ENCODE measurements around the gene TSKU.

The TSKU gene, protein sequence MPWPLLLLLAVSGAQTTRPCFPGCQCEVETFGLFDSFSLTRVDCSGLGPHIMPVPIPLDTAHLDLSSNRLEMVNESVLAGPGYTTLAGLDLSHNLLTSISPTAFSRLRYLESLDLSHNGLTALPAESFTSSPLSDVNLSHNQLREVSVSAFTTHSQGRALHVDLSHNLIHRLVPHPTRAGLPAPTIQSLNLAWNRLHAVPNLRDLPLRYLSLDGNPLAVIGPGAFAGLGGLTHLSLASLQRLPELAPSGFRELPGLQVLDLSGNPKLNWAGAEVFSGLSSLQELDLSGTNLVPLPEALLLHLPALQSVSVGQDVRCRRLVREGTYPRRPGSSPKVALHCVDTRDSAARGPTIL

DNA sequence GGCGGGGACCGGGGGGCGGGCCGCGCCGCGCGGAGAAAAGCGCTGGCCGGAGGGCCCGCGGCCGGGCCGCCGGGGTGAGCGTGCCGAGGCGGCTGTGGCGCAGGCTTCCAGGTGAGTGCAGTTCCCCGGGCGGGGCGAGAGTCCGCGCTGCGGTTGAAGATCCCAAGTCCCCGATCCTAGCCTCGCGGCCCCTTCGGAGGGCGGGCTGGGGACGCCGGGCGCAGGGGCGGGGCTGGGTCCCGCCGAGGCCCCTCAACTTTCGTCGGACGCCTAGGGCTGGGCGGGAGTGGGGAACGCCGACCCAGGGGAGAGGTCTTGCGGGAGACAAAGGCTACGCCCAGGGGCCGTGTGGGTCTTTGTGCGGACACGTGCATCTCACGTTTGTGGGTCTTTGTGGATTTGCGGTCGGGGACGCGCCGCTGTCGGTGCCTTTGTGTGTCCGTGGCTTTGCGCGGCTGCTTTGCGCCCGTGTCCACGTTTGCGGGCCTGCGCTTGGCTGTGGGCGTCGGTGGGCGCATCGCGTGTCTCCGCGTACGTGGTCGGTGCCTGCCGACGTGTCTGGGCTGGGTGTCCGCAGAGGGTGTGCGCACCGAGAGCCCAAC, at the start of gene TSKU:
Gene TSKU, plus strand, starts transcription at position 63 of the 602 bp plus-strand sequence. CDS start 12,261 bp downstream, outside the sequence.
- DNase-seq (ENCODE audit: low read depth): no peak

DNA sequence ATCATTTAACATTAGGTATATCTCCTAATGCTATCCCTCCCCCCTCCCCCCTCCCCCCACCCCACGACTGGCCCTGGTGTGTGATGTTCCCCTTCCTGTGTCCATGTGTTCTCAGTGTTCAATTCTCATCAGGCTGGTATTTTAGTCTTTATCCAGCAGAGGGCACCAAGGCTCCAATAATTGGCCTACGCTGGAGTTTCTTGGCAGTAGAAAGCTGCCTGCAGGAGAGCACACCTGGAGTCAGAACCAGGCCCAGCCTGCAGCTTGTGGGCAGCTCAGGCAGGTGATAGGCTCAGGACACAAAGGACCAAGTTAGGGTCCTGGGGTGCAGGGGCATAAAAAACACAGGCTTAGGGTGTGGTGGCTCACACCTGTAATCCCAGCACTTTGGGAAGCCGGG, 49.2 kb upstream of the TSKU start:
- DNase-seq (ENCODE audit: low read depth): peak; percentile 5

DNA sequence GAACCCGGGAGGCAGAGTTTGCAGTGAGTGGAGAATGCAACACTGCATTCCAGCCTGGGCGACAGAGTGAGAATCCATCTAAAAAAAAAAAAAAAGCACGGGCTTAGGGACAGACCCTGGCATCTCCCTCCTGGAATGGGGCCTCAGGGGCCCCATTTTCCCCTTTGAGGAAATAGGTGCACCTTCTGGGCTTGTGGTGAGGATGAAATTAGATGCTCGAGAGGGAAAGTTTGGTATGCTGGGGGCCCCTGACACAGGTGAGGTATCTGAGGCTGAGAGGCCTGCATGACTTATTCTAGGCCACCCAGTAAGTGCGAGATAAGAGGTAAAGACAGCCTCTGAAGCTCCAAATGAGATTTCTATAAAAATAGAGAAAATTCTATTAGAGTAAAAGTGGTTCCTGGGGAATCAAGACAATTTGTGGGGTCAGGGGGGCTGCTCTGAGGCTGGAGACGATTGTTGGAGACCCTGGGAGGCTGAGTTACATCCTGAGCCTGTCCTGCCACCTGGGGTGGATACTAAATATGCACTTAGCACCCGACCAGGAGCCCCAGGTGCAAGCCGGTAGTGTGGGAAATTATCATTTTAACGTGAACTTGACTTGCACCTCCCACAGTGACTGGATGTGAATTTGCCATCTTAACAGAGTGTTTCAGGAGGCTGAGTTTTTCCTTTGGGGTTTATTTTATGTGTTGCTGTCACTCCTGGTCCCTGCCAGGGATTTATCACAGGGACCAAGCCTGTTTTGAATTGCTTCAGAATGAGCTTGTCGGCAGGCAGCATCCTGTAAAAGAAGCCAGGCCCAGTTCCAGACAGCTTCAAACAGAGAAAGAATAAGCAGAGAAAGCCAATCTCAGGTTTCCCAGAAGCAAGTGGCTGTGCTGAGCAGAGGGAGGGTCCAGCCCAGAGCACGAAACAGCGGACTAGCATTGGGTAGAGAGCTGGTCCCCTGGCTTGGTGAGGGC, 48.4 kb upstream of the TSKU start:
- DNase-seq (ENCODE audit: low read depth): no peak

DNA sequence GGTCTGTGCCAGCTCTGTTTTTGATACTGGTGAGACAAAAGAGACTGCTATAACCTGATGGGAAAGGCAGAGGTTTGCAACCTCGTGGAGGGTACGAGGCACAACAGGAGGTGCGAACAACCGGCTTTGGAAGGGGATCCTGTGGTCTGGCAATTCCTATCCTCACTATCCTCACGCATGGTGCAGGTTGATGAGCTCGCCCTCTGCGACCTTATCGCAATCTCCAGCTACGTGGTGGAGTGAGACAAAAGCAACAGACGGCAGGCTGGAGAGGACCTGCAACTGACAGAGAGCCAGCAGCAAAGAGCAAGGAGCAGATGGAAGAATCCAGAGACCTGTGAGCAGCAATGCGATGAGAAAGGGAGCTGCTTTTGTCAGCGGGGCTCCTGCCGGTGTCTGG, 47.3 kb upstream of the TSKU start:
- no peak for DNase-seq (ENCODE audit: low read depth)

DNA sequence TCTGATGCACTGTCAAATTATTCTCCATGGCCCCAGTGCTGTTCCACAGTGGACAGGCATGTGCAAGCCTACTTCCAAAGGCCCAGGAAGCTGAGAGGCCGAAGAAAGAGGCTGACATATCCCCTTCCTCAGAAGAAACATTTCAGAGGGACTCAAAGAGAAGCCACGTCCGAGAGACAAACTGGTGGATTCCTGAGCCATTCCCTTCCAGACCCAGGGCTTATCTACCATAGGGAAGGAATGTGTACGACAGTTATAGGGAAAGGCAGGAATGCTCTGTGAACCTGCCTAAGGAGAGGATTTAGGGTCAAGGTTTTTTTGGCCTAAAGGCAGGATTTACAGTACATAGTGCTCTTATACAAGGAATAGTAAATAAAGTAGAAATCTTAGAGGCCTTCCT, 46.9 kb upstream of the TSKU start:
- no peak for DNase-seq (ENCODE audit: low read depth)

DNA sequence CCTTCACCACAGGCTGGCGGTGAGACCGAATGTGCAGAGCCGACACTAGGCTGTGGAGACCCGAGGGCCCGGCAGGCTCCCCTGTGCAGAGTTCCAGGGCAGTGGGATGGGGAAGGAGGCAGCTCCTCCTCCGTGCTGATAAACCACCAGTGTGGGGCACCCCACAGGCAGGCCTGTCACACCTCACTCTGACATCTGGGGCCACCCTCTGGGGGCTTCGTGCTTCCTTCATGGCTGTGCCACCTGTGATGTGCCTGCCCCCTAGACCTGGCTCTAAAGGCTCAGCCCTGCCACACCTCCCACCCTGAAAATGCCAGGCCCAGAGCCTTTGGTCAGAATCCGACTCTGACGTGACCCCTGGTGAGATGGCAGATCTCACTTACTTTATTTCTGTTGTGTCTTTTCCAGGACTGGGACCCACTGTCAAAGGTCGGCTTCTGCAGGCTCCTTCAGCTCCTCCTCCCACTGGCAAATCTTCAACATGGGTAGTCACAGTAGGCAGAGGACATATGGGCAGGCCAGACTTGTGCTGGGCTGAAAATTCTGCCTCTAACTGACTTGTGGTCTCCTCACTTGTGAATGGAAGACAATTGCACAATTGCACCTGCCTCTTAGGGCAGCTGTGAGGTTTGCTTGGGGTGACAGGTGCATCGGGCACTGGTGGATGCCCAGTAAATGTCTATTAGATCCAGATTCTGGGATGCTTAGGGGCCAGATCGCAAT, 46.2 kb upstream of the TSKU start:
- no peak for DNase-seq (ENCODE audit: low read depth)

DNA sequence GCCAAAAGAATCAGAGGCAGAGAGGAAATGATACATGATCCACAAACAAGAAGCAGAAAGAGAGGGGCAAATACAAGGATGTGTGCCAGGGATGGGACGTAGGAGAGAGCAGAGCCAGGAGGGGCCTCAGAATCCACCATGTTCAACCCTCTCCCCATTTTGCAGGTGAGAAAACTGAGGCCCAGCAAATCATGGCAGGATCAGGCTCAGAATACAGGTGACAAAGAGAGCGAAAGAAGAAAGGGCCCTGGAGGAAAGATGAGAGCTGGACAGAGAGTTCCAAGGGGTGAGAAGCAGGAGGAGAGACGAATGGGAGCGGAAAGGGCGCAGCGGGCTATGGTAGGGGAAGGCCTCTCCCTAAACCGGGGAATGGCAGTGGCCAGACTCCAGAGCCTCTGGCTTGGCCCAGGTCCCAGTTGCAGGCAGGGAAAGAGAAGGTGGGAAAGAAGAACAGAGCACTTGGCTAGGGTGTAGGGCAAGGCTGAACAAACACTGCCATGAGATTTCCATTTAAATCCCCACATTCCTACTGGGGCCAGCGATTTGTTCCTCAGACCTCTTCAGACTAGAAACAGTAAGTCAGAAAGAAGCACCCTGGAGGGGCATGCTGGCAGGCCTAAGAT, 44.4 kb upstream of the TSKU start:
- no peak for DNase-seq (ENCODE audit: low read depth)

DNA sequence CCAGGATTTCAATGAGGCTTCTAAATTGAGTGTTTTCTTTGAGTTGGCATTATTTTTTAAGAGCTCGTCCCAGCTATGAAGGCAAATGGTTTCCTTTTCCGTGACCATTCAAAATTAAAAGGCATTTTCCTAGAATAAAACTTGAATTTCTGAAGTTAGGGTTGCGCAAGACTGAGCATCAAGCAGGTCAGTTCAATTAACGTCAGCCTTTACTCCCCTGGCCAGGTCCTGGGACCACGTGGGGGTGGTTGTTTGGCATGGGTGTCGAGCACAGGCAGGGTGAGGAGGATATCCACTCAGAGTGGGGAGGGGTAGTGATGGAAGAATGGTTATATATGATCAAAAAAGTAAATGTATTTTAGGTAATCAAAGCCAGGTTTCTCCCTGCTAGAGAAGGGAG, 43.4 kb upstream of the TSKU start:
- no peak for DNase-seq (ENCODE audit: low read depth)

DNA sequence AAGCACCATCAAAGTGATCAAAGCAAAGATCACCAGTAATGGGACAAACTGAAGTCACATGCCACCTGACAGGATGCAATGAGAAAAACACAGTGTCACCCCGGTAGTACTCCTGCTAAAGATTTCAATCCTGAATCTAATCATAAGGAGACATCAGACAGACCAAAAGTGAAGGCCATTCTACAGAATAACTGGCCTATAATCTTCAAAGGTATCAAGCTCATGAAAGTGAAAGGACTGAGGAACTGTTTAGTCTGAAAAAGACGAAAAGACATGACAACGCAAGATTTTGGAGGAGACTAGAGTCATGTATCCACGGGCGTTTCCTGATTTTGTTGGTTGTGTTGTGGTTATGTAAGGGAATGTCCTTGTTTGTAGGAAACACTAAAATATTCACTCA, 42.4 kb upstream of the TSKU start:
- no peak for DNase-seq (ENCODE audit: low read depth)

DNA sequence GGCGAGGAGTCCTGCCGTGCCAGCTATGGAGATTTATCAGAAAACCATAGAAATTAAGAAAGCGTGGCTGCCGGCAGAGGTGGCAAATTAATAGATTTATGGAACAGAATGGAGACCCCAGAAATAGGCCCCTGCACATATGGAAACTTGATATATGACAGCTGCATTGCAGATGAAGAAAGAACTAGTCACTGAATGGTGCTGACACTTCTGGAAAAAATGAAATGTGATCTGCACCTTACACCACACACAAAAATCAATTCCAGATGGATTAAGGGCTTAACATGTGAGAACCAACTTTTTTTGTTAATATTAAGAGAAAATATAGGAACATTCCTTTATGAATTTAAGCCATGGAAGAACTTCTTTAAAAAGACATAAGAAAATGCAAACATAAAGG, 40.3 kb upstream of the TSKU start:
- DNase-seq (ENCODE audit: low read depth): no peak

DNA sequence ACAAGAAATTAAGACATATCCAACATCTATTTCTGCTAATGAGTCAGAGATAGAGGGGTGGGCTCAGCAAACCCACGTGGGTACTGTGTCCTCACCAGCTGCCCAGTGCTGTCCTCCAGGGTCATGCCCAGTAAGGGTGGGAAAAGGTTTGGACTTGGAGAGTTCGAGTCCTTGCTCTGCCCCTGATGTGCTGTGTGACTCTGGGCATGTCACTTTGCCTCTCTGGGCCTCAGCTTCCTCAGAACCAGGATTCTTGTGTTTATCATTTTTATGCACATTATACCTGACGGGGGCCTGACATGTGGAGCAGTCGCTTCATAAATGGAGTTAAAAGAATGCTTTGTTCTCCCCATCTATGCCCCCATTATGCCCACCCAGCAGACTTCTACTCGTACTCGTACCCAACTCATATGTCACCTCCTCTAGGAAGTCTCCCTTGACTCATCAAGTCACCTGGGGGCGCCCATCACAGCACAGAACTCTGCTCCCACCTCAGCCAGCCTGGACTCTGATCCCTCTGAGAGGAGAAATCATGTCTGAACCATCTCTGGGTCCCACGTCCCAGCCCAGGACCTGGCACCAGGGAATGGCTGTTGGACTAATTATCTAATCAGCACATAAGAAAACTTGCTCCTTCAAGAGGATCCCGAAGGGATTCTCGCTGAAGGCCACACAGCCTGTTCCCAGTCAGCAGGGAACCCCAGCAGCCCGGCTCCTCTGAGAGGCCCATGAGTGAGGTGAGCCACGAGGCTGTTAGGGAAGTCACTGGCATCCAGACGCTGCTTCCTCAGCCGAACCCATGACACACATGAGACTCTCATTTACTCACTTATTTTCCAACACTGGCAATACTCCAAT, 38.7 kb upstream of the TSKU start:
- DNase-seq (ENCODE audit: low read depth): no peak

DNA sequence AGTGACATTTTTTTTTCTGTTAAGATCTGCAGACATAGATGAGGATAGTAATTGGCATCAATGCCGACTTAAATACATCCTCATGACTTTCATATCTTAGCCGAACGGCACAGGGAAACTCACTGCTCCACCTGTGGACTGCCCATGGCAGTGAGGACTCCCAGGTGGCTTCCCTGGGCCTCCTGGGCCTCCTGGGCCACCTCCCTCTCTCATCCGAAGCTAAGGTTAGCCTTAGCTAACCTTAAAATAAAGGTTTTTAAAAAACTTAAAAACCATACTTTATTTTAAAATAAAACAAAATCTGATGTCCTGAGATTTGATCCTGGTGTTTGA, 38.1 kb upstream of the TSKU start:
- no peak for DNase-seq (ENCODE audit: low read depth)

DNA sequence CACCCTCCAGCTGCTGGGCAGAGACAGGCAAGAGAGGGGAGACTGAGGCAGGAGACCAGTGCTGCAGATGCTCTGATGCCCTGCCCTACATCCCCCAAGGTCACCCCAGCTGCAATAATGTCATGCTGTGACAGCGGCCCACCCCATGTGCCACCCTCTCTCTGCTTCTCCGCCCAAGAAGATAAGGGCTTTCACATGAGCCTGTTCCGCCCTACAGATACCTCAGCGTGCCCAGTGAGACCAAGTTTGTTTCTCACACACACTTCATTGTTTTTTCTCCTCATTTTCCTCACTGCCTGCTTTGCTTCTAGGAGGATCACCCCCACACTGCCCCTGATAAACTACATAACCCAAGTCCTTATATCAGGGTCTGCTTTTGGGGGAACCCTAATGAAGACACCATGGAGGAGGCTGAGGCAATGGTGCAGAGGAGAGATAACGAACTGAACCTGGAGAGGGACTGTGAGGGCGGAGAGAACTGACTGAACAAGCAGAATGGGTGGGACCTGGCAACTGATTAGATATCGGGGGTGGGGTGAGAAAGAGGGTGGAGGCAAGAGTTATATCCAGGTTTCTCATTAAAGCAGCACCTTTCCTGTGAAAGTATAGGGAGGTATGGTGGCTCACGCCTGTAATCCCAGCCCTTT, 37.5 kb upstream of the TSKU start:
- no peak for DNase-seq (ENCODE audit: low read depth)

DNA sequence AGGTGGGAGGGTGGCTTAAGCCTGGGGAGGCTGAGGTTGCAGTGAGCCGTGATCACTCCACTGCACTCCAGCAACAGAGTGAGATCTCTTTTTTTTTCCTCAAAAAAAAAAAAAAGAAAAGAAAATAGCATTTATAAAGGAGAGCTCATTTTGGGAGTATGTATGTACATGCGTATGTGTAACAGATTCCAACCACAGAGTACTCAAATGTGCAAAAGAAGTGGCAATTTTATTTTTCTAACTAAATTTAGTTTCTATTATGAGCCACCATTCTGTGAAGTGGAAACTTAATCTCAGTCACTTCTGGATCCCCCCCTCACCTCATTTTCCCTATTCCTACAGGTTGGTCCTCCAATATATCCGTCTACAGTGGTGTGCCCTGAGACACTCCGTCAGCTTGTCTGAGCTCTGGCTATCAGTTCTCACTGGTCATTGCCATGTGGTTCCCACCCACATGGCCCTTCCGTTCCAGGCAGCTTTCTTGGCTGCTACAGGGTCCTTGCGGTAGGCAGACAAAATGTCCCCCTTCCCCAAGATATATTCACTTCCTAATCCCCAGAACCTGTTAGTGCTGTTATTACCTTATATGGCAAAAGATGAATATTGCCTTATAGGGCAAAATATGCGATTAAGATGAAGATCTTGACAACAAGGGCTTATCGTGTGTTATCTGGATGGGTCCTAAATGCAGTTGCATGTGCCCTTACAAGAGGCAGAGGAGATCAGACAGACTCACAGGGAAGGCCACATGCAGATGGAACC, 35.8 kb upstream of the TSKU start:
- no peak for DNase-seq (ENCODE audit: low read depth)

DNA sequence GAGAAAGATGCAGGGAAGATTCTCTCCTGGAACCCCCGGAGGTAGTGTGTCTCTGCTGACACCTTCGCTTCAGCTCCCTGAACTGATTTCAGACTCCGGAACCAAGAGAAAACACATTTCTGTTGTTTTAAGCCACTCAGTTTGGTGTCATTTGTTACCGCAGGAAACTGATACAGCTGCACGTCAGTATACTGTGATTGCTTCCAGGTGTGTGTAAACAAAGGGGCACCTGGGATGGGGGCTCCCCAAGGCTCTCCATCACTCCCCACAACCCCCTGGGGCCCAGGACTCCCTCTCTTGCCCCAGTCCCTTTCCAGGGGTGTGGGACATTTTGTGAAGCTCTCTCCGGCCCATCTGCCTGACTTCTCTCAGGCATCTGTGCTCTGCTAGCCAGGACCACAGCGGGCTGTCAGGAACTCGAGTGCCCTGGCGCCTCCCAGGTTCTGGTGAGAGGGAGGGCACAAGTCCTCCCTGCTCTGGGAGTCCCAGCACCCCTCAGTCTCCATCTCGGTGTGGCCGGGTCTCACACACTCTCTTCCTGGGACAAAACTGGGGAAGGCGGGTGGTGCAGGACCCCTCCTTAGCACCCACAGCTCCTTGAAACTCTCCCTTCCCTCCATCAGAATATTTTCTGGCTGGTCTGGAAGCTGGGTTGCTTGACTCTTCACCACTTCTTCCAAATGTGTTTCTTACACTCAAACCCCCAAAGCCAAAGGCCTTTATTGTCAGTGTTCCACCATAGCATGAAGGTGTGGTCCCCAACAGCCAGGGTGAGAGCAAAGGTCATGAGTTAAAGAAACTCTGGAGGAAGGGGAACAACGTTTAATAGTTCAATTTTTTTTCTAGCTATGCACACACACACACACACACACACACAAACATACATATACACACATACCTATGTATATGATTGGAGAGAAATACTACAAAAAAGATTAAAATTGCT, 35.0 kb upstream of the TSKU start:
- no peak for DNase-seq (ENCODE audit: low read depth)

DNA sequence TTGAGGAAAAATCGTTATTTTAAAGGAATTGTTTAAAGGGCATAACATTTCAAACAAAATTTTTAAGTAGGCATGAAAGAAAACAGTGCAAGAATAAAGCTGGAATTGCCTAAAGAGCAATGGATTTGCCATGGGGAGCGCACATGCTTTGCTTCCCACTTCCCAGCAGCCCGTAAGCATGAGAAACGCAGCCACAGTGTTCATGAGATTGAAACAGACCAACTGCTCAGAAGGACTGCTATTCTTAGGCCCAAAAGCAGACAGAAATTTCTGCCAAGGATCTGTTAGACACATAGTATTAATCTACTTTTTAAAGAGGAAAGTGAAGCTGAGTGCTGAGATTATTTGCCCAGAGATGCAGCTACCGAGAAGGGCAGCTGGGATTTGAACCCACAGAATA, 34.2 kb upstream of the TSKU start:
- DNase-seq (ENCODE audit: low read depth): no peak

DNA sequence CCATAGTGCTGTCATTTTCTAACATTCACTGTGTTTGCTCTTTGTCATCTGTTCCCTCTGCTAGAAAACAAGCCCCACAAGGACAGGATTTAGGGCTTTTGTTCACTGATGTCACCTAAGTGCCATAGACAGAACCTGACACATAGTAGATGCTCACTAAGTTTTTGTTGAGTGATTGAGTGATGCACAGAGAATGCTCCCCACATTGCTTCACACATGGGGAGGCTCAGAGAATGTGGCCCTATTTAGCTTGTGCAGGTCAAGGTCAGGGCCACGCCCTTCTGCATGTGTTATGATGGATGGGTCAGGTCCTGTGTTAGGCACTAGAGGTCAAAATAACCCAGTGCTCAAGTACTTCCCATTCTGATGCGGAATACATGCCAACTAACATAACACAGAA, 33.1 kb upstream of the TSKU start:
- DNase-seq (ENCODE audit: low read depth): no peak

DNA sequence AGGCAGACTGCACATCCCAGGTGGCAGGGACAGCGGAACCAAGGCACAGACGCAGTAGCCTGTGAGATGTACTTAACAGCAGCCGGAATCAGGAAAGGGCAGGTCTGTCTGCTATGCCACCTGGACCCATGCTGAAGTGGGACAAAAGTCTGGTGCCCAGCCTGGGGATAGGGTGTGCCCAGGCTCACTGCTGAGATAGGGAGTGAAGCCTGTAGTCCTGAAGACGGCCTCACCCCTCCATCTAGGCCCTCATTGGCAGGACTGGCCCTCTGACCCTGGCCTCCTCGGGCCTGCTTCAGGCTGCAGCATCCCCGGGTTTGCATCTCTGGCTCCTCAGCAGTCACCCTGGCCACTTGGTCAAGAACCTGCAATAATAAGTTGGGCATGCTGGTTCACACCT, 32.4 kb upstream of the TSKU start:
- no peak for DNase-seq (ENCODE audit: low read depth)
